ENCODE data around the gene SCYL1.

SCYL1 gene

DNA sequence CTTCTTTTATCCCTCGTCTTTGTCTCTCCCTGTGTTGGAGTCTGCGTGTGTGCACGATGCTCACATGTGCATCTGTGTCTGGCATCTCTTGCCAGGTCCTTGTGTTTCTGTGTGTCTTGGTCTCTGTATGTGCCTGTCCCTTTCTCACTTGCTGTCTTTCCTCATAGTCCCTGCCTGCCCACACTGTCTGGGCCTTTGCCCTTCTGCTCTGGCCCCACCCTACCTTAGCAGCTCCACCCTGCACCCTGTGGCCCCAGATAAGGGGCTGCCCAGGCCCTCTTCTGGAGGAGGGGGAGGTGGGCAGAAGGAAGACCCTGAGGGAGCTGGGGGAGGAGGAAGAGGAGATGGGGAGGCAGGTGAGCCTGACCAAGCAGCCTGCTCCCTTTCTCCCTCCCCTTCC lies 53.8 kb downstream of the SCYL1 start:
- no peaks in the 10 kb centered on the region for H3K27me3 ChIP-seq (ENCODE audit: control insufficient read depth in 1 of 2, insufficient read depth in 2 of 2, low read length in 2 of 2)
- peak overlapping the region; percentile 95 for H3K9ac ChIP-seq (ENCODE audit: low read length)
- peaks cover 28% of the 10 kb centered on the region for H3K4me1 ChIP-seq (ENCODE audit: insufficient read depth, low read length)
- peak overlapping the region in 1 of 2 donors; percentile 92 for H3K4me3 ChIP-seq (ENCODE audit: low read depth in 1 of 2, low read length in 2 of 2)
- H3K36me3 ChIP-seq (ENCODE audit: insufficient read depth, low read length), result peaks cover 56% of the 10 kb centered on the region
- H3K27ac ChIP-seq (ENCODE audit: low read depth, low read length), result peak overlapping the region; percentile 96
- no peaks in the 10 kb centered on the region for H3K9me3 ChIP-seq (ENCODE audit: low read length)

DNA sequence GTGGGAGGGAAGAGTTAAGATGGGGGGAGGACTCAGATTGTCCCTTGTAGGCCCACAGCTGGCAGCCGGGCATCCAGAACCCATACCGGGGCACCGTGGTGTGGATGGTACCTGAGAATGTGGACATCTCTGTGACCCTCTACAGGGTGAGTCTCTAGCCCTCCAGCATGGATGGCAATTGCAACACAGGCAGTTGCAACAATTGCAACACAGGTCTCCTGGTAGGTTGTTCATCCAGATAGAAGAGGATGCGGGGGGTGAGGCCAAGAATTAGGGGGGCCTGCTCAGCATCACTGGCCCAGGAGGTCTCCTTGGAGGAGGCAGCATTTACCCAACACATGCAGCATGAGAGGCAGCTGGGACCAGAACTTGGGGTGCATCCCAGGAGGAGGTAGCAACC lies 54.4 kb downstream of the SCYL1 start:
- H3K4me3 ChIP-seq (ENCODE audit: low read depth in 1 of 2, low read length in 2 of 2), result no peak overlapping the region
- H3K9me3 ChIP-seq (ENCODE audit: low read length), result no peaks in the 10 kb centered on the region
- H3K27me3 ChIP-seq (ENCODE audit: control insufficient read depth in 1 of 2, insufficient read depth in 2 of 2, low read length in 2 of 2), result no peaks in the 10 kb centered on the region
- peaks cover 62% of the 10 kb centered on the region for H3K36me3 ChIP-seq (ENCODE audit: insufficient read depth, low read length)
- H3K4me1 ChIP-seq (ENCODE audit: insufficient read depth, low read length), result peaks cover 29% of the 10 kb centered on the region
- no peak overlapping the region for H3K9ac ChIP-seq (ENCODE audit: low read length)
- no peak overlapping the region for H3K27ac ChIP-seq (ENCODE audit: low read depth, low read length)

DNA sequence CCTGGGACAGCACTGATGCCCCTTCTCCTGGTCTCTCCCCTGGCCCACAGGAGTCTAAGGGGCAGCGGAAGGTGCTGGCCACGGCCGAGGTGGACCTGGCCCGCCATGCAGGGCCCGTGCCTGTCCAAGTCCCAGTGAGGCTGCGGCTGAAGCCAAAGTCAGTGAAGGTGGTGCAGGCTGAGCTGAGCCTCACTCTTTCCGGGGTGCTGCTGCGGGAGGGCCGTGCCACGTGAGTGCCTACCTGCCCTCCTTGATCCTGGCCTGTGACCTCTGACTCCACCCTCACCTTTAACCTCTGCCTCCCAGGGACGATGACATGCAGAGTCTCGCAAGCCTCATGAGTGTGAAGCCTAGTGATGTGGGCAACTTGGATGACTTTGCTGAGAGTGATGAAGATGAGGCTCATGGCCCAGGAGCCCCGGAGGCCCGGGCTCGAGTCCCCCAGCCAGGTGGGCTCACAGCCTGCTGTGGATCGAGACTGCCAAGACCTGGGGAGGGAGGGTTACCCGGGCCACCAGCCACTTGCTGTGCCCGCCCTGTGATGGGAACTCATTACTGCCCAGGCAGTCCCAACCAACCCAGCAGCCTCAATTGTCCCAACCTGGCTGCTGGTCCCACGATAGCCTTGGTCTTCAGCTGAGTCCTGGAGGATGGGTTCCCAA lies 55.3 kb downstream of the SCYL1 start:
- no peak overlapping the region for H3K4me3 ChIP-seq (ENCODE audit: low read depth in 1 of 2, low read length in 2 of 2)
- no peaks in the 10 kb centered on the region for H3K27me3 ChIP-seq (ENCODE audit: control insufficient read depth in 1 of 2, insufficient read depth in 2 of 2, low read length in 2 of 2)
- H3K4me1 ChIP-seq (ENCODE audit: insufficient read depth, low read length), result peaks cover 29% of the 10 kb centered on the region
- no peaks in the 10 kb centered on the region for H3K9me3 ChIP-seq (ENCODE audit: low read length)
- no peak overlapping the region for H3K9ac ChIP-seq (ENCODE audit: low read length)
- no peak overlapping the region for H3K27ac ChIP-seq (ENCODE audit: low read depth, low read length)
- peaks cover 68% of the 10 kb centered on the region for H3K36me3 ChIP-seq (ENCODE audit: insufficient read depth, low read length)

DNA sequence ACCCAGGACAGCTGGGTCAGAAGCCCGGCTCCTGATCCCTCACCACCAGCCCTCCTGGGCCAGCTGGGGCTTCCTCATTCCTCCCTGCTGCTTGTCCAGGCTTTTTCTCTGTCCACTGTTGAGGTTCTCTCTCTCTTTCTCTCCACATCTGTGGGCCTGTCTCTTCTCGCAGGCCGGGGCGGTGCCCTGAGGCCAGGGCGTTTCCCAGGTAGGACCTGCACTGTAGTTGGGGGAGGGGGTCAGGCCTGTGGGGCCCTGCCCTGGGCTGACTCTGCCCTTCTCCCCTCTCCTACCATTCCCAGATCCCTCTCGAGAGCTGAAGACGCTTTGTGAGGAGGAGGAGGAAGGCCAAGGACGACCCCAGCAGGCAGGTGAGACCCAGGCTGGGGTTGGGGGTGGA lies 55.9 kb downstream of the SCYL1 start:
- H3K9me3 ChIP-seq (ENCODE audit: low read length), result no peaks in the 10 kb centered on the region

DNA sequence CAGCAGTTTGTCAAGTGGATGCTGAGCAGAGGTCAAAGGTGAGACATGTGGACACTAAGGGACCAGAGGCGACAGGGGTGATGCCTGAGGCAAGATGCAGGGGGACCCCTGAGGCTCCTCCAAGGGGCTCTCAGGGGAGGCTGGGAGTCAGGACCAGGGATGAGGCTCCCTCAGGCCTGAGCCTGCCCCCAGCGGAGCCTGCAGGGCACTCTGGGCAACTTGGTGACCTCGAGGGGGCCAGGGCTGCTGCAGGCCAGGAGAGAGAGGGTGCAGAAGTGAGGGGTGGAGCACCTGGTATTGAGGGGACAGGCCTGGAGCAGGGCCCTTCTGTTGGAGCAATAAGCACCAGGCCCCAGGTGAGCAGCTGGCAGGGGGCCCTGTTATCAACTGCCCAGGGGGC lies 57.0 kb downstream of the SCYL1 start:
- Histone ChIP-seq H3K27me3 (ENCODE audit: control insufficient read depth in 1 of 2, insufficient read depth in 2 of 2, low read length in 2 of 2) (no peaks in the 10 kb centered on the region), H3K4me3 (ENCODE audit: low read depth in 1 of 2, low read length in 2 of 2) (no peak overlapping the region), H3K4me1 (ENCODE audit: insufficient read depth, low read length) (peaks cover 40% of the 10 kb centered on the region), H3K36me3 (ENCODE audit: insufficient read depth, low read length) (peaks cover 78% of the 10 kb centered on the region), H3K27ac (ENCODE audit: low read depth, low read length) (peak overlapping the region; percentile 31), H3K9ac (ENCODE audit: low read length) (no peak overlapping the region), H3K9me3 (ENCODE audit: low read length) (no peaks in the 10 kb centered on the region)

More for the DNA sequence above, 55.9 kb downstream of the SCYL1 start:
- no peak overlapping the region for H3K27ac ChIP-seq (ENCODE audit: low read depth, low read length)
- H3K27me3 ChIP-seq (ENCODE audit: control insufficient read depth in 1 of 2, insufficient read depth in 2 of 2, low read length in 2 of 2), result no peaks in the 10 kb centered on the region
- peaks cover 68% of the 10 kb centered on the region for H3K36me3 ChIP-seq (ENCODE audit: insufficient read depth, low read length)
- no peak overlapping the region for H3K4me3 ChIP-seq (ENCODE audit: low read depth in 1 of 2, low read length in 2 of 2)
- H3K4me1 ChIP-seq (ENCODE audit: insufficient read depth, low read length), result peaks cover 29% of the 10 kb centered on the region
- H3K9ac ChIP-seq (ENCODE audit: low read length), result no peak overlapping the region

DNA sequence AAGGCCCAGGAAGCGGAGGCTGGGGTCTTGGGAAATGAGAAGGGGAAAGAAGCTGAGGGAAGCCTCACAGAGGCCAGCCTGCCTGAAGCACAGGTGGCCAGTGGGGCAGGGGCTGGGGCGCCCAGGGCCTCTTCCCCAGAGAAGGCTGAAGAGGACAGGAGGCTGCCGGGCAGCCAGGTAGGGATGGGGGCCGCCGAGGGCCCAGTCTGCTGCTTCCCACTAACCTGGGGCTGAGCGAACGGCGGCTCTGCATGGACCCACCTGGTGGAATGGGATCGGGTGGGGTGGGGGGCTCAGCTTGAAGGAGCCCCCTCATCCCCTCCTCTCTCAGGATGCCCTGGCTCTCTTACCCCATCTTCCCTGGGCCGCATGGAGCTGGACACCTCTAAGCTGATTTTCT lies 58.7 kb downstream of the SCYL1 start:
- Histone ChIP-seq H3K4me1 (ENCODE audit: insufficient read depth, low read length) (peaks cover 44% of the 10 kb centered on the region), H3K27ac (ENCODE audit: low read depth, low read length) (peak overlapping the region; percentile 15), H3K9ac (ENCODE audit: low read length) (no peak overlapping the region), H3K36me3 (ENCODE audit: insufficient read depth, low read length) (peaks cover 72% of the 10 kb centered on the region), H3K4me3 (ENCODE audit: low read depth in 1 of 2, low read length in 2 of 2) (no peak overlapping the region), H3K9me3 (ENCODE audit: low read length) (no peaks in the 10 kb centered on the region), H3K27me3 (ENCODE audit: control insufficient read depth in 1 of 2, insufficient read depth in 2 of 2, low read length in 2 of 2) (no peaks in the 10 kb centered on the region)

DNA sequence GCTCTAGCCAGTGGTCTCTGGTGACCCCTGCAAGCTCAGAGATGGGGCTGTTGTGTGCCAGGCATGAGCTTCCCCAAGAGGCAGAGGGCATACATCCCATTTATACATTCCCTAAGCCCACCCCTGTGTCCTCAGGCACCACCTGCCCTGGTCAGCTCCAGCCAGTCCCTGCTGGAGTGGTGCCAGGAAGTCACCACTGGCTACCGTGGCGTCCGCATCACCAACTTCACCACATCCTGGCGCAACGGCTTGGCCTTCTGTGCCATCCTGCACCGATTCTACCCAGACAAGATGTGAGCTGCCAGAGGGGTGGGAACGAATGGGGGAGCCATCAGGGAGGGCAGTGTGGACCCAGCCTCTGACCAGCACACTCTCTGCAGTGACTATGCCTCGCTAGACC lies 59.2 kb downstream of the SCYL1 start:
- H3K27me3 ChIP-seq (ENCODE audit: control insufficient read depth in 1 of 2, insufficient read depth in 2 of 2, low read length in 2 of 2), result no peaks in the 10 kb centered on the region
- no peaks in the 10 kb centered on the region for H3K9me3 ChIP-seq (ENCODE audit: low read length)
- H3K27ac ChIP-seq (ENCODE audit: low read depth, low read length), result no peak overlapping the region
- H3K36me3 ChIP-seq (ENCODE audit: insufficient read depth, low read length), result peaks cover 68% of the 10 kb centered on the region
- H3K9ac ChIP-seq (ENCODE audit: low read length), result no peak overlapping the region
- no peak overlapping the region for H3K4me3 ChIP-seq (ENCODE audit: low read depth in 1 of 2, low read length in 2 of 2)
- peaks cover 43% of the 10 kb centered on the region for H3K4me1 ChIP-seq (ENCODE audit: insufficient read depth, low read length)

DNA sequence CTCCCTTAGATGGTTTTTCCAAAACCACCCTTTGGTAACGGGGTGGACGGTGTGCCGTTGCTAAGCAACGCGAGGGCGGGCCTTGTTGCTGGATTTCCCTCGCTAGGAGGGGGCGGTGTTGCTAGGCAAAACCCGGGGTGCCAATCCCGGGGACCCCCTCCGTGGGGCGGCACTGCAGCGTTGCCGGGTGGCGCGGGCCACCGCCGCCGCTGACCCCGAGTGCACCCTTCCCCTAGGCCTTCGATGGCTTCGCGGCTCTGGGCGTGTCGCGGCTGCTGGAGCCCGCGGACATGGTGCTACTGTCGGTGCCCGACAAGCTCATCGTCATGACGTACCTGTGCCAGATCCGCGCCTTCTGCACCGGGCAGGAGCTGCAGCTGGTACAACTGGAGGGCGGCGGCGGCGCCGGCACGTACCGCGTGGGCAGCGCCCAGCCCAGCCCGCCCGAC lies 59.9 kb downstream of the SCYL1 start:
- Histone ChIP-seq H3K4me3 (ENCODE audit: low read depth in 1 of 2, low read length in 2 of 2) (no peak overlapping the region), H3K9me3 (ENCODE audit: low read length) (no peaks in the 10 kb centered on the region), H3K9ac (ENCODE audit: low read length) (no peak overlapping the region), H3K27me3 (ENCODE audit: control insufficient read depth in 1 of 2, insufficient read depth in 2 of 2, low read length in 2 of 2) (no peaks in the 10 kb centered on the region), H3K27ac (ENCODE audit: low read depth, low read length) (no peak overlapping the region), H3K4me1 (ENCODE audit: insufficient read depth, low read length) (peaks cover 43% of the 10 kb centered on the region), H3K36me3 (ENCODE audit: insufficient read depth, low read length) (peaks cover 64% of the 10 kb centered on the region)

DNA sequence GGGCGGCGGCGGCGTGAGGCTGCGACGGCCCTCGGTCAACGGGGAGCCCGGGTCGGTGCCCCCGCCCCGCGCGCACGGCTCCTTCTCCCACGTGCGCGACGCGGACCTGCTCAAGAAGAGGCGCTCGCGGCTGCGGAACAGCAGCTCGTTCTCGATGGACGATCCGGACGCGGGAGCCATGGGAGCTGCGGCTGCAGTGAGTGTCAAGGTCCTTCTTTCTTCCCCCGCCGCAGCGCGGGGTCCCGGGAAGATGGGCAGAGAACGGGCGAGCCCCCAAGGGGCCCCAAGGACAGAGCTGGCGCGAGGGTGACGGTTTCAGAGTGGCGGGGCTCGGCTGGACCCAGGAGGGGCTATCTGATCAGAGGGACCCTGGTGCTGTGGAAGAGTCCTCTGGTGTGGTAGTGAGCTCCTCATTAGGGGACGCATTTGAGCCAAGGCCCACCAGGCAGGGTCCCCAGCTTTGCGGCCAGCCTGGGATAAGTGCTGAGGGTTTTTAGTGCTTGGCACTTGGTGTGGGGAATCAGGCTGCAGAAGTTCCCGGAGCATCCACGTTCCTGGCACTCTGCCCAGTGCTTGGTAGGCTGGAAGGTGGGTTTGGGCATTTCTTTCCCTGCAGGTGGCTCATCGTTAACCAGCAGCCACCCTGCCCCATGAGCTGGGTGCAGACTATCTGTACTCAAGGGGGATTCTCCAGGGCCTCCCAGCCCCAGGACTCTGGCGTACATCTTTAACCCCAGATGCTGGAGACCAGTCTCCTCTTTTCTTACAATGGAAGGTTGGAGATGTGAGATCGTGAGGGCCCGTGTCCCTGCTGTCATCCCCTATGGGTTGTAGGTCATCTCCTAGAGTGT lies 60.7 kb downstream of the SCYL1 start:
- Histone ChIP-seq H3K27ac (ENCODE audit: low read depth, low read length) (peak overlapping the region; percentile 21), H3K9ac (ENCODE audit: low read length) (no peak overlapping the region), H3K4me1 (ENCODE audit: insufficient read depth, low read length) (peaks cover 43% of the 10 kb centered on the region), H3K4me3 (ENCODE audit: low read depth in 1 of 2, low read length in 2 of 2) (no peak overlapping the region), H3K9me3 (ENCODE audit: low read length) (no peaks in the 10 kb centered on the region), H3K27me3 (ENCODE audit: control insufficient read depth in 1 of 2, insufficient read depth in 2 of 2, low read length in 2 of 2) (no peaks in the 10 kb centered on the region), H3K36me3 (ENCODE audit: insufficient read depth, low read length) (peaks cover 64% of the 10 kb centered on the region)

DNA sequence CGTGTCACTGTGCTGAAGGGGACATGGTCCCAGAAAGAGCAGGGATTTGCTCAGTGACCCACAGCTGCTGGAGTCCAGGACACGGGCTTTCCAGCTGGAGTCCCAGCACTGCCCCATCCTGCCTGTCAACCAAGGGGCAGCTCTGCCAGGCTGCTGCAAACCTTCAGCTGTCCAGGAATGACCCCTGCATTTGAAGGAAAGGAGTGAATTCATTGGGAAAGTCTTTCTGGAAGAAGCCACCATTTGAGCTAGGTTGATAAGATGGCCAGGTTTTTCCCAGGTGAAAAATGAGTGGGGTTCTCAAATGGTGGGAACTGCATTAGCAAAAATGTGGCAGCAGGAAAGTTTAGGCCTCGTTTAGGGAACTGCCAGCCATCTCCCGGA lies 61.4 kb downstream of the SCYL1 start:
- Histone ChIP-seq H3K27me3 (ENCODE audit: control insufficient read depth in 1 of 2, insufficient read depth in 2 of 2, low read length in 2 of 2) (no peaks in the 10 kb centered on the region), H3K9ac (ENCODE audit: low read length) (no peak overlapping the region), H3K36me3 (ENCODE audit: insufficient read depth, low read length) (peaks cover 61% of the 10 kb centered on the region), H3K9me3 (ENCODE audit: low read length) (no peaks in the 10 kb centered on the region), H3K27ac (ENCODE audit: low read depth, low read length) (peak overlapping the region; percentile 48), H3K4me1 (ENCODE audit: insufficient read depth, low read length) (peaks cover 43% of the 10 kb centered on the region), H3K4me3 (ENCODE audit: low read depth in 1 of 2, low read length in 2 of 2) (no peak overlapping the region)

DNA sequence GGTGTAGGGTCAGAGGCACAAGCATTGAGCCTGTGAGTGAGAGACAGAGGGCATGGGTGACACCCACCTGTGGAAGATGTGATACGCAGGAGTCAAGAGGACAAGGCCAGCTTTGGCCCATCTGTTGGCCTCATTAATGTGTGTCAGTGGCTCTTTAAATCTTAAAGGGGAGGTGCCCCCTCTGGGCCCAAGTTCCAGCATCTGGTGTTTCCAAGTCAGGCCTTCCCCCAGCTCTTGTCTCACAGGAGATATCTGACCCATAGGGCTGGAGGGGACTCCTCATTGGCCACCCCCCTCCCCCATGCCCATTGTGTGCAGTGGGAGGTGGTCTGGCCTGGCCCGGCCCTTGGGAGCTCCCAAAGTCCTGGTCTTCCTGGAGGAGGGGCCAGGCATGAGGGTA lies 61.8 kb downstream of the SCYL1 start:
- H3K27me3 ChIP-seq (ENCODE audit: control insufficient read depth in 1 of 2, insufficient read depth in 2 of 2, low read length in 2 of 2), result no peaks in the 10 kb centered on the region
- peaks cover 59% of the 10 kb centered on the region for H3K36me3 ChIP-seq (ENCODE audit: insufficient read depth, low read length)
- H3K4me3 ChIP-seq (ENCODE audit: low read depth in 1 of 2, low read length in 2 of 2), result no peak overlapping the region
- H3K27ac ChIP-seq (ENCODE audit: low read depth, low read length), result peak overlapping the region; percentile 48
- no peaks in the 10 kb centered on the region for H3K9me3 ChIP-seq (ENCODE audit: low read length)
- H3K4me1 ChIP-seq (ENCODE audit: insufficient read depth, low read length), result peaks cover 43% of the 10 kb centered on the region
- no peak overlapping the region for H3K9ac ChIP-seq (ENCODE audit: low read length)
